ENCODE data around the gene CDT1.

CDT1 gene

DNA sequence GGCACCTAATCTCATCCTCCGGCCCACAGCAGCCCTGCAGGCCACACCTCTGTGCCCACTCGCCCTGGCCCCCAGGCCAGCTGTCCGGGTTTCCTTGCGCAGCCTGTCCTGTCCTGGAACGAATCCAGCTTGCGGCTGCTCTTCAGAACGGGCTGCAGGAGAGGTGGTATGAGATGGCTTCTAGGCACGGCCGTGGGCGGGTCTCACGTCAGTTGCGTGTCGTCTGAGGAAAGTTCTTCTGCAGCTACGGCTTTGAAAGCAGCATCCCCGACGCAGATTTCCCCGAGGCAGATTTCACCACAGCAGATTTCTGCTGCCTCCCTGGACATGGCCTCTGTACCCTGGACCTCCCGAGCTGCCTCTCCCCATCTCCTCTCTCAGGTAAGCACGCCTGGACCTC lies 35.0 kb downstream of the CDT1 start:
- Histone ChIP-seq H2AFZ (ENCODE audit: low read depth, low read length, severe bottlenecking) (no peak overlapping the region), H4K20me1 (ENCODE audit: low read depth, low read length) (no peaks in the 10 kb centered on the region), H3K9me2 (replicated peaks; ENCODE audit: insufficient read depth, low read length) (no peaks in the 10 kb centered on the region), H3K79me2 (ENCODE audit: insufficient read depth, low read length) (no peaks in the 10 kb centered on the region), H3K27me3 (ENCODE audit: low read length) (no peaks in the 10 kb centered on the region), H3K27ac (ENCODE audit: low read depth, low read length) (no peak overlapping the region), H3K9ac (ENCODE audit: low read length) (no peak overlapping the region), H3K9me3 (ENCODE audit: insufficient read depth, low read length) (no peaks in the 10 kb centered on the region), H3K4me3 (ENCODE audit: insufficient read depth, low read length, poor library complexity, severe bottlenecking) (no peak overlapping the region), H3K4me2 (ENCODE audit: low read depth, low read length, poor library complexity, severe bottlenecking) (no peak overlapping the region), H3K36me3 (ENCODE audit: low read length) (no peaks in the 10 kb centered on the region), H3F3A (ENCODE audit: insufficient read depth) (no peaks in the 10 kb centered on the region)
- TF ChIP-seq EZH2phosphoT487 (conservative IDR thresholded peaks at IDR 0.05; ENCODE audit: low read length): no peak
- TF ChIP-seq, protein P1, sequence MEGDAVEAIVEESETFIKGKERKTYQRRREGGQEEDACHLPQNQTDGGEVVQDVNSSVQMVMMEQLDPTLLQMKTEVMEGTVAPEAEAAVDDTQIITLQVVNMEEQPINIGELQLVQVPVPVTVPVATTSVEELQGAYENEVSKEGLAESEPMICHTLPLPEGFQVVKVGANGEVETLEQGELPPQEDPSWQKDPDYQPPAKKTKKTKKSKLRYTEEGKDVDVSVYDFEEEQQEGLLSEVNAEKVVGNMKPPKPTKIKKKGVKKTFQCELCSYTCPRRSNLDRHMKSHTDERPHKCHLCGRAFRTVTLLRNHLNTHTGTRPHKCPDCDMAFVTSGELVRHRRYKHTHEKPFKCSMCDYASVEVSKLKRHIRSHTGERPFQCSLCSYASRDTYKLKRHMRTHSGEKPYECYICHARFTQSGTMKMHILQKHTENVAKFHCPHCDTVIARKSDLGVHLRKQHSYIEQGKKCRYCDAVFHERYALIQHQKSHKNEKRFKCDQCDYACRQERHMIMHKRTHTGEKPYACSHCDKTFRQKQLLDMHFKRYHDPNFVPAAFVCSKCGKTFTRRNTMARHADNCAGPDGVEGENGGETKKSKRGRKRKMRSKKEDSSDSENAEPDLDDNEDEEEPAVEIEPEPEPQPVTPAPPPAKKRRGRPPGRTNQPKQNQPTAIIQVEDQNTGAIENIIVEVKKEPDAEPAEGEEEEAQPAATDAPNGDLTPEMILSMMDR (IDR thresholded peaks at IDR 0.05; ENCODE audit: insufficient read depth, low read length, poor library complexity, severe bottlenecking): no peak

DNA sequence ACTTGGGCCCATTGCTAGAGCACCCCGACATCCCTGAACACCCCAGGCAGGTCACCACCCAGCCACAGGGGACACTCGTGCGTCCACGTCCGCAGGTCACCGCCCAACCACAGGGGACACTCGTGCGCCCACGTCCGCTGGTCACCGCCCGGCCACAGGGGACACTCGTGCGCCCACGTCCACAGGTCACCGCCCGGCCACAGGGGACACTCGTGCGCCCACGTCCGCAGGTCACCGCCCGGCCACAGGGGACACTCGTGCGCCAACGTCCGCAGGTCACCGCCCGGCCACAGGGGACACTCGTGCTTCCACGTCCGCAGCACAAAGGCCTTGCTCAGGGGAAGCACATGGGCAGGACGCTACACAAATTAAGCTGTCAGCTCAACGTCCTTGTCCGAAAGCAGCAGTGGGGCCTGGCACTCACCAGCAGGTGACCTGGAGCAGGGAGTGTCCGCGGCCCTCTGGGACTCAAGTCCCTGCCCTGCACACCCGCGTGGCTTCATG lies 35.5 kb downstream of the CDT1 start:
- Histone ChIP-seq H3K4me2 (ENCODE audit: low read depth, low read length, poor library complexity, severe bottlenecking) (no peak overlapping the region), H4K20me1 (ENCODE audit: low read depth, low read length) (no peaks in the 10 kb centered on the region), H3K9me3 (ENCODE audit: insufficient read depth, low read length) (no peaks in the 10 kb centered on the region), H3F3A (ENCODE audit: insufficient read depth) (no peaks in the 10 kb centered on the region), H2AFZ (ENCODE audit: low read depth, low read length, severe bottlenecking) (no peak overlapping the region), H3K4me3 (ENCODE audit: insufficient read depth, low read length, poor library complexity, severe bottlenecking) (no peak overlapping the region), H3K27me3 (ENCODE audit: low read length) (no peaks in the 10 kb centered on the region), H3K9me2 (replicated peaks; ENCODE audit: insufficient read depth, low read length) (no peaks in the 10 kb centered on the region), H3K79me2 (ENCODE audit: insufficient read depth, low read length) (no peaks in the 10 kb centered on the region), H3K27ac (ENCODE audit: low read depth, low read length) (no peak overlapping the region), H3K9ac (ENCODE audit: low read length) (no peak overlapping the region), H3K36me3 (ENCODE audit: low read length) (no peaks in the 10 kb centered on the region)
- TF ChIP-seq EZH2phosphoT487 (conservative IDR thresholded peaks at IDR 0.05; ENCODE audit: low read length): no peak
- TF ChIP-seq, protein P1 (IDR thresholded peaks at IDR 0.05; ENCODE audit: insufficient read depth, low read length, poor library complexity, severe bottlenecking): no peak

DNA sequence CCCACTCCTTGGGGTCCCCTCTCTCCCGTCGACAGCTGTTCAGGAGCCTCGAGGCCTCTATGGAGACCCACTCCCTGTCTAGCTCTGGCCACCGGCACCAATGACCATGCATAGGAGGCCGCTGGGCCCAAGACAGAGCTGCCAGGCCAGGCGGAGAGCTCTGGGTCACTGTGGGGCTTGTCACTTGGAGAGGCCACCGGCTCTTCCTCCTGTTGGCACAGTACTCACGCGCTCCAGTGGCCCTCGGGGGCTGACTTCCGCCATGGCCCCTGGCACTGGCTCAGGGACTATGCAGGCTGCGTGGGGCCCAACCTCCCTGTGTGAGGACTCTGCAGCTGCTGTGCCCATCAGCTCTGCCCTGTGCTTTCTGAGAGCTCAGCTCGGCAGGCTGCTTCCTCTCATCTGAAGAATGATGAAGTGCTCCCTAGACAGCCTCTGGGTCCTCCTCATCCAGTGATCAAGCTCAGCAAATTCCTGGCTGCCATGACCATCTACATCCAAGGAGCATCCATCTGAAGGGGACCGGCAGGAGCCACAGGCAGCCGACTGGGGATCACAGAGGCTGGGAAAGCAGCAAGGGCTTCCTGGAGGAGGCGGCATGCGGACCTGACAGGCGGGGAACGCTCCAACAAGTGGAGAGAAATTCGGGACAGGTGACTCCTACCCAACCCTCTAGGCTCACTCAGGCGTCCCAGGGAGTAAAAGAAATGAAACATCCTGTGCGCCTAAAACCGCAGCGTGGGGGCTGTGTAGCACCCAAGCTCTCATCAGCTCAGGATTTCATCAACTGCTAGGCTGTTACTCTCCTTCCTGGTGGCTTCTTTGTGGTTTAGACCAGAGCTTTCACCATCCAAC lies 36.4 kb downstream of the CDT1 start:
- H4K20me1 ChIP-seq (ENCODE audit: low read depth, low read length): no peaks in the 10 kb centered on the region
- H3K9me2 ChIP-seq (replicated peaks; ENCODE audit: insufficient read depth, low read length): no peaks in the 10 kb centered on the region
- no peaks in the 10 kb centered on the region for H3K36me3 ChIP-seq (ENCODE audit: low read length)
- H2AFZ ChIP-seq (ENCODE audit: low read depth, low read length, severe bottlenecking): no peak overlapping the region
- H3K9ac ChIP-seq (ENCODE audit: low read length): no peak overlapping the region
- no peak overlapping the region for H3K4me2 ChIP-seq (ENCODE audit: low read depth, low read length, poor library complexity, severe bottlenecking)
- H3K27ac ChIP-seq (ENCODE audit: low read depth, low read length): no peak overlapping the region
- H3K9me3 ChIP-seq (ENCODE audit: insufficient read depth, low read length): no peaks in the 10 kb centered on the region
- H3K79me2 ChIP-seq (ENCODE audit: insufficient read depth, low read length): no peaks in the 10 kb centered on the region
- H3K4me3 ChIP-seq (ENCODE audit: insufficient read depth, low read length, poor library complexity, severe bottlenecking): no peak overlapping the region
- TF ChIP-seq, protein P1 (IDR thresholded peaks at IDR 0.05; ENCODE audit: insufficient read depth, low read length, poor library complexity, severe bottlenecking): no peak
- no peak for TF ChIP-seq EZH2phosphoT487 (conservative IDR thresholded peaks at IDR 0.05; ENCODE audit: low read length)
- H3F3A ChIP-seq (ENCODE audit: insufficient read depth): no peaks in the 10 kb centered on the region
- H3K27me3 ChIP-seq (ENCODE audit: low read length): no peaks in the 10 kb centered on the region
